SHP77 treated with DMSO at 0.1 percent for 48 hours (cell line): ENCODE results near the gene DPH7.
"Not testable (repeated sequence)": the region's sequence is repeated elsewhere in the genome, so short reads cannot be mapped to it uniquely, and the experiment has no call there.

Experiments used
- DNase-seq: peaks from one replicate; lab custom pipeline; 2025; lab: John Stamatoyannopoulos, UW

Gene DPH7

GRCh38 chr9:137516144-137516917 lies 62.4 kb downstream of the DPH7 start:
- DNase-seq, result no peak

- DNase-seq, result no peak
Observed at GRCh38 chr9:137515338-137515724, 63.4 kb downstream of the DPH7 start.

- no peak for DNase-seq
Observed at GRCh38 chr9:137514691-137515337, 63.9 kb downstream of the DPH7 start.

- DNase-seq, result not testable (repeated sequence)
Observed at GRCh38 chr9:137513801-137514570, 64.7 kb downstream of the DPH7 start.

- not testable (repeated sequence) for DNase-seq
Observed at GRCh38 chr9:137513136-137513535, 65.6 kb downstream of the DPH7 start.

- no peak for DNase-seq
Observed at GRCh38 chr9:137511758-137512463, 66.8 kb downstream of the DPH7 start.

GRCh38 chr9:137511126-137511525 lies 67.6 kb downstream of the DPH7 start:
- not testable (repeated sequence) for DNase-seq

- no peak for DNase-seq
Observed at GRCh38 chr9:137509198-137509597, 69.5 kb downstream of the DPH7 start.

GRCh38 chr9:137506702-137507171 lies 72.0 kb downstream of the DPH7 start:
- DNase-seq, result no peak

- DNase-seq, result no peak
Observed at GRCh38 chr9:137506274-137506673, 72.5 kb downstream of the DPH7 start.

GRCh38 chr9:137505421-137506140 lies 73.1 kb downstream of the DPH7 start:
- no peak for DNase-seq
